PC-3 (cell line): Measurements from ENCODE around the gene MPC1.

Experiments
- EZH2phosphoT487 ChIP-seq: fragments of 300-600 bp; sonication (generic); IDR thresholded peaks from 2 replicates; pipeline ENCODE4 v1.6.1; 2018; ENCODE audit warnings: mild to moderate bottlenecking, antibody characterized with exemption, low read length, borderline replicate concordance
- TF ChIP-seq, protein P1 (sequence below): fragments of 300-600 bp; sonication (generic); conservative IDR thresholded peaks from 2 replicates; pipeline ENCODE4 v1.5.1; 2017; ENCODE audit warnings: antibody characterized with exemption, low read depth, mild to moderate bottlenecking, low read length

DNA sequence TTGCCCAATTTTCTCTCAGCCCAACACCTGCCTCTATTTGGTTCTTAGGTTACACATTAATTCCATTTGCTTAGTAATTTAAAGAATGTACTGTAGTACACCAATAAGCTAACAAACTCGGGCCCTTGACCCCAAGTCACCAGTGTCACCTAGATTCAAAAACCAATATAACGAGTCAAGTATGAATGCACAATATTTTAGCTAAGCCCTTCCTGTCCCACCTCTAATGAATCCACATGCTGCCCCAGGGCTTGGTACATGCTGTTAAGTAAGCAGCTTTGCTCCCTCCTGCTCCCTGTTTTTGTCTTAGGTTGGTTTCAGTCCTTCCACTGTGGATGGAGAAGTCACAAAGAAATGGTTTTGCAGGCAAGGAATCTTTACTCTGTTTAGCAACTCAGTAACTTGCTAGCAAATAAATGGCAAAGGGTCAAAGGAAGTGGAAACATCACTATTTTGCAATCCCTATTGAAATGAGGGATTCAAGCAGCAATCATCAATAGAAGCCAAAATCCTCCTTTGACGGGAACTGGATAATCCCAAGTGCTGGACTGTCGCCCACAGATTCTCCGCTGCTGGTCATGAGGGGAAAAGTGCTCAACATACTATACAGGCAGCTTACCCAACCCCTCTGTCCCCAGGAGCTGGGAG is 5.0 kb upstream of the MPC1 start:
- TF ChIP-seq, protein P1, sequence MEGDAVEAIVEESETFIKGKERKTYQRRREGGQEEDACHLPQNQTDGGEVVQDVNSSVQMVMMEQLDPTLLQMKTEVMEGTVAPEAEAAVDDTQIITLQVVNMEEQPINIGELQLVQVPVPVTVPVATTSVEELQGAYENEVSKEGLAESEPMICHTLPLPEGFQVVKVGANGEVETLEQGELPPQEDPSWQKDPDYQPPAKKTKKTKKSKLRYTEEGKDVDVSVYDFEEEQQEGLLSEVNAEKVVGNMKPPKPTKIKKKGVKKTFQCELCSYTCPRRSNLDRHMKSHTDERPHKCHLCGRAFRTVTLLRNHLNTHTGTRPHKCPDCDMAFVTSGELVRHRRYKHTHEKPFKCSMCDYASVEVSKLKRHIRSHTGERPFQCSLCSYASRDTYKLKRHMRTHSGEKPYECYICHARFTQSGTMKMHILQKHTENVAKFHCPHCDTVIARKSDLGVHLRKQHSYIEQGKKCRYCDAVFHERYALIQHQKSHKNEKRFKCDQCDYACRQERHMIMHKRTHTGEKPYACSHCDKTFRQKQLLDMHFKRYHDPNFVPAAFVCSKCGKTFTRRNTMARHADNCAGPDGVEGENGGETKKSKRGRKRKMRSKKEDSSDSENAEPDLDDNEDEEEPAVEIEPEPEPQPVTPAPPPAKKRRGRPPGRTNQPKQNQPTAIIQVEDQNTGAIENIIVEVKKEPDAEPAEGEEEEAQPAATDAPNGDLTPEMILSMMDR, result no peak
- TF ChIP-seq EZH2phosphoT487, result no peak
